ENCODE results near the gene KIAA0753. TPM values are rescaled to one million over a fixed set of nuclear protein-coding genes. Genes with fewer than 3 reads are reported as not detected.

KIAA0753 gene
- total RNA-seq, 4 donors from 2014 or later, result 3.0 to 6.3 (median 3.6) TPM

DNA sequence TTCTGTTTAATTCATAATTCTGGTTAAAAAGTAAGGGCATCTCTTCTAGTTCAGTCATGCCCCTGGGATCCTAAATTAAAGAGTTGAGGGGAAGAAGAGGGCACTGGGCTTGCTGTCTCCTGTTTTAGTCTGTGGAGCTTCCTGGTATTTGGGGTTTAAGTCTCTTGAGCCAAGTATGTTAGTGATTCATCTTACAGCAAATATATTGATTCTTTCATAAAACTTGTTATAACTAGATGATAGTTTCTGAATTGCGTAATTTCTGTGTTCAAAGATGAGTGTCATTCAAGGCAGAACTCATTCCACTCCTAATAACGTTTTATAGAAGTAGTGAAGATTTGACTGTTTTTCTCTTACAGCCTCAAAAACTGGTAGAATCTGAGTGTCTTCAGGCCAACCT, 2.1 kb upstream of the KIAA0753 start:
- H3K27me3 ChIP-seq, result no peaks in the 10 kb centered on the region
- ATAC-seq (no peak), DNase-seq (no peak)
- peaks cover 0 to 34% of the 10 kb centered on the region in 2 donors for H3K36me3 ChIP-seq
- peaks cover 14 to 22% of the 10 kb centered on the region in 2 donors for H3K4me1 ChIP-seq
- TF ChIP-seq, protein P1, sequence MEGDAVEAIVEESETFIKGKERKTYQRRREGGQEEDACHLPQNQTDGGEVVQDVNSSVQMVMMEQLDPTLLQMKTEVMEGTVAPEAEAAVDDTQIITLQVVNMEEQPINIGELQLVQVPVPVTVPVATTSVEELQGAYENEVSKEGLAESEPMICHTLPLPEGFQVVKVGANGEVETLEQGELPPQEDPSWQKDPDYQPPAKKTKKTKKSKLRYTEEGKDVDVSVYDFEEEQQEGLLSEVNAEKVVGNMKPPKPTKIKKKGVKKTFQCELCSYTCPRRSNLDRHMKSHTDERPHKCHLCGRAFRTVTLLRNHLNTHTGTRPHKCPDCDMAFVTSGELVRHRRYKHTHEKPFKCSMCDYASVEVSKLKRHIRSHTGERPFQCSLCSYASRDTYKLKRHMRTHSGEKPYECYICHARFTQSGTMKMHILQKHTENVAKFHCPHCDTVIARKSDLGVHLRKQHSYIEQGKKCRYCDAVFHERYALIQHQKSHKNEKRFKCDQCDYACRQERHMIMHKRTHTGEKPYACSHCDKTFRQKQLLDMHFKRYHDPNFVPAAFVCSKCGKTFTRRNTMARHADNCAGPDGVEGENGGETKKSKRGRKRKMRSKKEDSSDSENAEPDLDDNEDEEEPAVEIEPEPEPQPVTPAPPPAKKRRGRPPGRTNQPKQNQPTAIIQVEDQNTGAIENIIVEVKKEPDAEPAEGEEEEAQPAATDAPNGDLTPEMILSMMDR (IDR thresholded peaks at IDR 0.05 in 4 of 5, conservative IDR thresholded peaks at IDR 0.05 in 1 of 5), result no peak
- no peak for TF ChIP-seq POLR2A (IDR thresholded peaks at IDR 0.05)
- H3K27ac ChIP-seq, result no peak overlapping the region
- in situ Hi-C loops (cut with MboI; ENCODE audit: low sequenced_read_pairs in 4 of 4), result loop anchor here in 1 of 4 donors (25.0 kb wide), 1 partner anchor 370 kb away; the partner anchor contains the start of genes BCL6B and RNASEK
- intact Hi-C loops (cut with DNase I; ENCODE audit: low total_unique reads), result no loop called here
- H3K4me3 ChIP-seq, result no peak overlapping the region
- H3K9me3 ChIP-seq, result no peaks in the 10 kb centered on the region

DNA sequence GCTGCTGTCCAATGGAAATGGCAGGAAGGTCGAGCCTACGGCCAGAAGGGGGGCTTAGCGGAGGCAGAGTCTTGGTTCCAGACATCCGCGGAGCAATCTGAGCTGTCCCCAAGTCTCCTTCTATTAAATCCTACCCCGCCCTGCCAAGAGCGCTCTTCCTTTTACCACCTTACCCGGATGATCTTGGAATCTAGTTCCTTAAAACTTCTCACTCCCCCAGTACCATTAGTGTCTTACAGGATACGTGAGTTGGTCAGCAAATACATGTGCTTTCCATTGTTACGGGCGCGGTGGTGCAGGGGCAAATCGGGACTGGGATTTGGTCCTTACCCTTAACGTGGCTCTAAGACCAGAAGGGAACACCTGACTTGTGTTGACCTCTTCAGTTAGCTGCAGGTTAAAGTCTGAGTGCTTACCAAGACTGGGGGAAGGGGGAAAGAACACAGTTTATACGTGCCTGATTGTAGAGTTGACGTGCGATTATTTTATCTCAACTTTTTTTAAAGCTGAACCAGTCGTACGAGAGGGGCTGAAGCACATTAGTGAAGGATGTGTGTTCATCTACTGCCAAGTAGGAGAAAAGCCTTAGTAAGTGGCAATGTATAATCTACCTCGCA, 844 bp upstream of the KIAA0753 start:
- Histone ChIP-seq H3K4me3 (peak overlapping the region; percentile 91 to 97 (median 93)), H3K27me3 (no peaks in the 10 kb centered on the region), H3K27ac (peak overlapping the region; percentile 72 to 90 (median 82)), H3K4me1 (peaks cover 10 to 22% of the 10 kb centered on the region in 2 donors), H3K36me3 (peaks cover 0 to 21% of the 10 kb centered on the region in 2 donors), H3K9me3 (no peaks in the 10 kb centered on the region)
- in situ Hi-C loops (cut with MboI; ENCODE audit: low sequenced_read_pairs in 4 of 4), result loop anchor here in 1 of 4 donors (25.0 kb wide), 1 partner anchor 371 kb away; the partner anchor contains the start of genes BCL6B and RNASEK
- DNase-seq, result no peak
- peak; percentile 6 to 8 for ATAC-seq
- intact Hi-C loops (cut with DNase I; ENCODE audit: low total_unique reads), result loop anchor here (1.0 to 2.0 kb wide), 2 partner anchors 10 to 169 kb away; partner anchors contain the start of genes C17orf100 and MED31
- TF ChIP-seq, protein P1 (IDR thresholded peaks at IDR 0.05 in 4 of 5, conservative IDR thresholded peaks at IDR 0.05 in 1 of 5), result no peak
- TF ChIP-seq POLR2A (IDR thresholded peaks at IDR 0.05), result no peak

DNA sequence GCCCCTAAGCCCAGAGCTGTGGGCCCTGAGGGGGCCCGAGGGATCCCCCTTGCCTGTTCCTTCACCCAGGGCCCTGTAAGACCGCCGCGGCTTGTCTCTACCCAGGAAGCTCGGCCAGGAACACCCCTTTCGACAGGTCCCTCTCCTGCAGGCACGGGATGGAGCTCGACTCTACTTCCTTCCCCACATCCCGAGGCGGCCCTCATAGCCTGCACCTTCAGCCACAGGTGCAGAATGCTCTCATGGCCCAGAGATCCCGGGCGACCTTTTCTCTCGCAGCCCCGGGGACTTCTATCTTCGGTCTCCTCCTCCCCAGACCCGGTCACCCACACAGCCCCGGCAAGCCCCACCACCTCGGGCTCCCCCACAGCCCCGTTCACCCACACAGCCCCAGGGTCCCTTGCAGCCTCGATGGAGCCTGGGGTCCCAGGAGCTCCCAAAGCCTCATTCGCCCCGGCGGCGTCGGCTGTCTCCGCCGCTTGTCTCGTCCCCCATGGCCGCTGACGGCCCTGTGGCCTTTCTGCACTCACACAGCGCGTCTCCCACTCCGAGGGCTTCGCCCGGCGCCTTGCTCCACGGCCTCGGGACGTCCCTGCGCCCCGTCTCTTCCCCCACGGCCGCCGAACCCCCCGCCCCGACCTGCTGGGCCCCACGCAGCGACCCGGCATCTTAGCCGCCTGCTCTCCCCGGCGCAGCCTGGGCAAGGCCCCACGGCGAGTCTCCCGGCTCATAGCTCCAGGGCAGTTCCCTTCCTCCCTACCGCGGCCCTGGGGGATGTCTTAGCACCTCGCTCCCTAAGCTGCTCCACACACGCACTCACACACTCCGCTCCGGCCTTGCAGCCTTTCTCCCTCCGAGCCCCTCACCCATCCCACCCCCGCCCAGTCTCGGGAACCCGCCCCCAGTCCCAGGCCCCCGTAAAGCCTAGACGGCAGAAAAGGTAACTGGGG, 650 bp downstream of the KIAA0753 start:
- peaks cover 10 to 22% of the 10 kb centered on the region in 2 donors for H3K4me1 ChIP-seq
- peak overlapping the region; percentile 91 to 97 (median 93) for H3K4me3 ChIP-seq
- H3K27ac ChIP-seq, result peak overlapping the region; percentile 72 to 90 (median 82)
- DNase-seq (peak in 1 of 2 donors; percentile 15), ATAC-seq (peak; percentile 10 to 22)
- intact Hi-C loops (cut with DNase I; ENCODE audit: low total_unique reads), result loop anchor here (2.0 kb wide), 1 partner anchor 167 kb away; no protein-coding TSS in a partner anchor
- no peaks in the 10 kb centered on the region for H3K9me3 ChIP-seq
- no peak for TF ChIP-seq POLR2A (IDR thresholded peaks at IDR 0.05)
- TF ChIP-seq, protein P1 (IDR thresholded peaks at IDR 0.05 in 4 of 5, conservative IDR thresholded peaks at IDR 0.05 in 1 of 5), result no peak
- in situ Hi-C loops (cut with MboI; ENCODE audit: low sequenced_read_pairs in 4 of 4), result loop anchor here in 1 of 4 donors (25.0 kb wide), 1 partner anchor 372 kb away; the partner anchor contains the start of genes BCL6B and RNASEK
- H3K27me3 ChIP-seq, result no peaks in the 10 kb centered on the region
- H3K36me3 ChIP-seq, result peaks cover 0 to 8% of the 10 kb centered on the region in 2 donors

DNA sequence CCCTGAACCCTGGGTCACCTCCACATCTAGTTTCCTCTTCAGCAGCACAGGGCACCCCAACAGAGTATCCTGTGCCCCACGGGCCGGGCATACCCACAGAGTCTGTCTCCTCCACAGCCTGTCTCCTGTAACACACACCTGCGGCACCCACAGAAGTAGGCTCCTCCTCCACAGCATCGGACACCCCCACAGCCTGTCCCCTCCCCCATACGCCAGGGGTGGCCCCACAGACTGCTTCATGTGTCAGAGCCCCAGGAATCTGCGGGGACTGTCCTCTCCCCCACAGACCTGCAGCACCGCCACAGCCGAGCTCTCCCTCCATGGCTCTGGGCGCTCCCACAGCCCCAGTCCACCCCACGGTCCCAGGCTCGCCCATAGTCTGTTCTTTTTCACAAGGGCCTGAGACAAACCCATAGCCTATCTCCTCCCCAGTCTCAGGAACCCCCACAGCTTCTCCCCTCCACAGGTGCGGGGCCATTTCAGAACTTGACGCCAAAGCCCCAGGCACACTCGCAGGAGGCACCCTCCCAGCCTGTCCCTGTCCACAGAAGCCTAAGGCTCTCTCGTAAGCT, 1.4 kb downstream of the KIAA0753 start:
- no peak for TF ChIP-seq POLR2A (IDR thresholded peaks at IDR 0.05)
- TF ChIP-seq, protein P1 (IDR thresholded peaks at IDR 0.05 in 4 of 5, conservative IDR thresholded peaks at IDR 0.05 in 1 of 5), result no peak
- Histone ChIP-seq H3K27ac (no peak overlapping the region), H3K4me1 (peaks cover 10 to 22% of the 10 kb centered on the region in 2 donors), H3K36me3 (peaks cover 0 to 10% of the 10 kb centered on the region in 2 donors), H3K4me3 (peak overlapping the region; percentile 91 to 97 (median 93)), H3K9me3 (no peaks in the 10 kb centered on the region), H3K27me3 (no peaks in the 10 kb centered on the region)
- DNase-seq (no peak), ATAC-seq (no peak)
- in situ Hi-C loops (cut with MboI; ENCODE audit: low sequenced_read_pairs in 4 of 4) (loop anchor here in 1 of 4 donors (25.0 kb wide), 1 partner anchor 373 kb away; the partner anchor contains the start of genes BCL6B and RNASEK), intact Hi-C loops (cut with DNase I; ENCODE audit: low total_unique reads) (no loop called here)
